GM21737 (cell line): ENCODE data around the gene APBA2.
"Not testable (repeated sequence)": the region's sequence is repeated elsewhere in the genome, so short reads cannot be mapped to it uniquely, and the experiment has no call there.

Experiments used
- ATAC-seq: cut with Tn5 transposase; IDR thresholded peaks from one replicate; pipeline ENCODE4 v1.9.1; 2021; ENCODE audit warnings: mild to moderate bottlenecking, moderate library complexity; ENCODE audit not compliant: unreplicated experiment

APBA2 gene

GRCh38 chr15:29031502-29032228 lies 145.9 kb downstream of the APBA2 start:
- no peak for ATAC-seq

- ATAC-seq: no peak
Measured at GRCh38 chr15:29032229-29032625, 146.5 kb downstream of the APBA2 start.

- ATAC-seq: no peak
Measured at GRCh38 chr15:29032751-29033150, 147.0 kb downstream of the APBA2 start.

GRCh38 chr15:29034151-29034550 lies 148.4 kb downstream of the APBA2 start:
- no peak for ATAC-seq

- no peak for ATAC-seq
Measured at GRCh38 chr15:29034593-29035335, 149.0 kb downstream of the APBA2 start.

- no peak for ATAC-seq
Measured at GRCh38 chr15:29035336-29036285, 149.8 kb downstream of the APBA2 start.

- ATAC-seq: no peak
Measured at GRCh38 chr15:29037997-29038705, 152.4 kb downstream of the APBA2 start.

- no peak for ATAC-seq
Measured at GRCh38 chr15:29039466-29040369, 153.9 kb downstream of the APBA2 start.

- no peak for ATAC-seq
Measured at GRCh38 chr15:29040370-29040751, 154.6 kb downstream of the APBA2 start.

GRCh38 chr15:29043736-29044502 lies 158.1 kb downstream of the APBA2 start:
- ATAC-seq: no peak

GRCh38 chr15:29044503-29044901 lies 158.7 kb downstream of the APBA2 start:
- ATAC-seq: no peak

- not testable (repeated sequence) for ATAC-seq
Measured at GRCh38 chr15:29045161-29045560, 159.4 kb downstream of the APBA2 start.

GRCh38 chr15:29045717-29046116 lies 159.9 kb downstream of the APBA2 start:
- ATAC-seq: no peak

- no peak for ATAC-seq
Measured at GRCh38 chr15:29046281-29046810, 160.6 kb downstream of the APBA2 start.

- ATAC-seq: no peak
Measured at GRCh38 chr15:29046977-29047376, 161.2 kb downstream of the APBA2 start.

- ATAC-seq: no peak
Measured at GRCh38 chr15:29048011-29048410, 162.2 kb downstream of the APBA2 start.

GRCh38 chr15:29050870-29051269 lies 165.1 kb downstream of the APBA2 start:
- no peak for ATAC-seq

- no peak for ATAC-seq
Measured at GRCh38 chr15:29051422-29051821, 165.6 kb downstream of the APBA2 start.

- ATAC-seq: no peak
Measured at GRCh38 chr15:29053006-29053405, 167.2 kb downstream of the APBA2 start.
